KMS-11 (cell line): Measurements from ENCODE around the gene SLC35E3.

Experiments
- H2AFZ ChIP-seq: fragments of 200-600 bp; sonication (generic); 2 replicates; pipeline ENCODE4 v1.6.1; 2016; ENCODE audit warnings: antibody characterized with exemption, mixed run types, low read depth
- H3K27ac ChIP-seq: fragments of 200-600 bp; sonication (generic); 2 replicates; pipeline ENCODE4 v1.6.1; 2016; ENCODE audit warnings: mild to moderate bottlenecking, mixed run types
- H3K27me3 ChIP-seq: fragments of 200-600 bp; sonication (generic); 2 replicates; pipeline ENCODE4 v1.6.1; 2017; ENCODE audit warnings: mild to moderate bottlenecking, low read depth, mixed run types, moderate library complexity; ENCODE audit not compliant: insufficient read depth
- H3K36me3 ChIP-seq: fragments of 200-600 bp; sonication (generic); 2 replicates; pipeline ENCODE4 v1.6.1; 2017; ENCODE audit warnings: mild to moderate bottlenecking, mixed run types; ENCODE audit not compliant: insufficient read depth
- H3K4me1 ChIP-seq: fragments of 200-600 bp; sonication (generic); 2 replicates; pipeline ENCODE4 v1.6.1; 2016; ENCODE audit warnings: mild to moderate bottlenecking, low read depth, mixed run types; ENCODE audit not compliant: poor library complexity, severe bottlenecking
- H3K4me2 ChIP-seq: fragments of 200-600 bp; sonication (generic); 2 replicates; pipeline ENCODE4 v1.7.0; 2016; ENCODE audit warnings: mild to moderate bottlenecking, mixed run types
- H3K4me3 ChIP-seq: fragments of 200-600 bp; sonication (generic); IDR thresholded peaks from 2 replicates; pipeline ENCODE4 v1.6.1; 2017; ENCODE audit warnings: low read depth, low read length, mixed read lengths; ENCODE audit not compliant: insufficient read depth
- H3K79me2 ChIP-seq: fragments of 200-600 bp; sonication (generic); 2 replicates; pipeline ENCODE4 v1.6.1; 2016; ENCODE audit warnings: low read depth, mixed run types; ENCODE audit not compliant: insufficient read depth
- H3K9ac ChIP-seq: fragments of 200-600 bp; sonication (generic); 2 replicates; pipeline ENCODE4 v1.6.1; 2016; ENCODE audit warnings: mild to moderate bottlenecking, mixed run types
- H4K20me1 ChIP-seq: fragments of 200-600 bp; sonication (generic); 2 replicates; pipeline ENCODE4 v1.6.1; 2016; ENCODE audit warnings: mild to moderate bottlenecking, mixed run types; ENCODE audit not compliant: insufficient read depth
- CTCF ChIP-seq: fragments of 200-600 bp; sonication (generic); conservative IDR thresholded peaks from 2 replicates; pipeline ENCODE4 v1.6.1; 2017; ENCODE audit warnings: low read depth, mild to moderate bottlenecking, antibody characterized with exemption, low read length, moderate library complexity, mixed read lengths

SLC35E3 gene

GRCh38 chr12:68828672-68829068 is 82.7 kb downstream of the SLC35E3 start:
- H3K9ac ChIP-seq, result no peak overlapping the region
- H2AFZ ChIP-seq, result no peak overlapping the region
- H3K4me2 ChIP-seq, result no peak overlapping the region
- H3K27ac ChIP-seq, result no peak overlapping the region
- peaks cover 23% of the 10 kb centered on the region; the same call in 1 of the 2 replicates for H3K36me3 ChIP-seq
- no peaks in the 10 kb centered on the region for H4K20me1 ChIP-seq
- no peaks in the 10 kb centered on the region for H3K27me3 ChIP-seq
- no peaks in the 10 kb centered on the region for H3K79me2 ChIP-seq
- peaks cover 6% of the 10 kb centered on the region for H3K4me1 ChIP-seq
- H3K4me3 ChIP-seq, result no peak overlapping the region
- no peak for TF ChIP-seq CTCF
